ENCODE measurements around the gene EFEMP2. TPM values are rescaled to one million over a fixed set of nuclear protein-coding genes. Genes with fewer than 3 reads are reported as not detected.
"Not testable (repeated sequence)": the region's sequence is repeated elsewhere in the genome, so short reads cannot be mapped to it uniquely, and the experiment has no call there.

EFEMP2 gene
- total RNA-seq, 1 donor from 2014 or later = 310 TPM

GRCh38 chr11:65833297-65834030 lies 39.1 kb downstream of the EFEMP2 start, which contains the start of gene SNX32:
TSS of gene SNX32 (plus strand) at chr11:65833963. CDS start at chr11:65834066, 103 bp downstream.
- peak; percentile 98 for DNase-seq (ENCODE audit: low spot score)
- Mint-ChIP-seq H3K9me3 (ENCODE audit: low read depth) (no peaks in the 10 kb centered on the region), H3K27ac (ENCODE audit: unreplicated experiment) (peak within 1 kb of the TSS; percentile 50), H3K4me3 (ENCODE audit: unreplicated experiment) (no peak within 1 kb of the TSS), H3K36me3 (ENCODE audit: low read depth) (peaks cover 5% of the 10 kb centered on the region), H3K4me1 (ENCODE audit: low read depth) (peaks cover 9% of the 10 kb centered on the region), H3K27me3 (ENCODE audit: low read depth) (peaks cover 5% of the 10 kb centered on the region)
- TF ChIP-seq, protein P1, sequence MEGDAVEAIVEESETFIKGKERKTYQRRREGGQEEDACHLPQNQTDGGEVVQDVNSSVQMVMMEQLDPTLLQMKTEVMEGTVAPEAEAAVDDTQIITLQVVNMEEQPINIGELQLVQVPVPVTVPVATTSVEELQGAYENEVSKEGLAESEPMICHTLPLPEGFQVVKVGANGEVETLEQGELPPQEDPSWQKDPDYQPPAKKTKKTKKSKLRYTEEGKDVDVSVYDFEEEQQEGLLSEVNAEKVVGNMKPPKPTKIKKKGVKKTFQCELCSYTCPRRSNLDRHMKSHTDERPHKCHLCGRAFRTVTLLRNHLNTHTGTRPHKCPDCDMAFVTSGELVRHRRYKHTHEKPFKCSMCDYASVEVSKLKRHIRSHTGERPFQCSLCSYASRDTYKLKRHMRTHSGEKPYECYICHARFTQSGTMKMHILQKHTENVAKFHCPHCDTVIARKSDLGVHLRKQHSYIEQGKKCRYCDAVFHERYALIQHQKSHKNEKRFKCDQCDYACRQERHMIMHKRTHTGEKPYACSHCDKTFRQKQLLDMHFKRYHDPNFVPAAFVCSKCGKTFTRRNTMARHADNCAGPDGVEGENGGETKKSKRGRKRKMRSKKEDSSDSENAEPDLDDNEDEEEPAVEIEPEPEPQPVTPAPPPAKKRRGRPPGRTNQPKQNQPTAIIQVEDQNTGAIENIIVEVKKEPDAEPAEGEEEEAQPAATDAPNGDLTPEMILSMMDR (IDR thresholded peaks at IDR 0.05) = no peak

GRCh38 chr11:65832231-65832630 lies 40.4 kb downstream of the EFEMP2 start:
- not testable (repeated sequence) for H3K9me3 Mint-ChIP-seq (ENCODE audit: low read depth); H3K27me3 Mint-ChIP-seq (ENCODE audit: low read depth); H3K27ac Mint-ChIP-seq (ENCODE audit: unreplicated experiment); DNase-seq (ENCODE audit: low spot score); H3K4me3 Mint-ChIP-seq (ENCODE audit: unreplicated experiment); H3K36me3 Mint-ChIP-seq (ENCODE audit: low read depth); H3K4me1 Mint-ChIP-seq (ENCODE audit: low read depth)

DNA sequence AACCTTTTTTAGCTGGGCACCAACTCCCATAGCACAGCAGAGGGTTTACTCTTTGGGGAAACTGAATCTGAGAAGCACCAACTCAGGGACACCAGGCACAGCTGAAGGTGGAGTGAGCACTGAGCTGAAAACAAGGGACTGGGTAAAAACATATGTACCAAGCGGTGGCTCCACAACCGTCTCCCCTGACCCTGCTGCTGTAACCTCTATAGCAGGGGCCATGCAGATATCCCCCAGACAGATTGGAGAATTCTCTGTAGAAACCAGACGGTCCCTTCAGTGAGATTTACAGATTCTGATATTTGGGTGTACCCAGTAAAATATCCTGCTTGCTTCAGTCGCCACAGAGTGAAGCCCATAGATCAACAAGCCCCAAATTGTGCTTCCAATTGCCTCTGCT lies 43.1 kb downstream of the EFEMP2 start:
- Mint-ChIP-seq H3K9me3 (ENCODE audit: low read depth) (no peaks in the 10 kb centered on the region), H3K36me3 (ENCODE audit: low read depth) (peaks cover 5% of the 10 kb centered on the region), H3K27ac (ENCODE audit: unreplicated experiment) (no peak overlapping the region), H3K27me3 (ENCODE audit: low read depth) (peaks cover 5% of the 10 kb centered on the region), H3K4me3 (ENCODE audit: unreplicated experiment) (no peak overlapping the region), H3K4me1 (ENCODE audit: low read depth) (peaks cover 9% of the 10 kb centered on the region)
- DNase-seq (ENCODE audit: low spot score) = peak; percentile 24
- TF ChIP-seq, protein P1 (IDR thresholded peaks at IDR 0.05) = no peak

GRCh38 chr11:65826984-65827735 lies 45.4 kb downstream of the EFEMP2 start:
- Mint-ChIP-seq H3K9me3 (ENCODE audit: low read depth) (no peaks in the 10 kb centered on the region), H3K4me3 (ENCODE audit: unreplicated experiment) (no peak overlapping the region), H3K4me1 (ENCODE audit: low read depth) (peaks cover 3% of the 10 kb centered on the region), H3K36me3 (ENCODE audit: low read depth) (no peaks in the 10 kb centered on the region), H3K27me3 (ENCODE audit: low read depth) (no peaks in the 10 kb centered on the region), H3K27ac (ENCODE audit: unreplicated experiment) (no peak overlapping the region)
- DNase-seq (ENCODE audit: low spot score) = peak; percentile 13
- TF ChIP-seq, protein P1 (IDR thresholded peaks at IDR 0.05) = no peak

GRCh38 chr11:65822776-65823528 lies 49.6 kb downstream of the EFEMP2 start:
- H3K36me3 Mint-ChIP-seq (ENCODE audit: low read depth) = no peaks in the 10 kb centered on the region
- no peaks in the 10 kb centered on the region for H3K9me3 Mint-ChIP-seq (ENCODE audit: low read depth)
- no peaks in the 10 kb centered on the region for H3K4me1 Mint-ChIP-seq (ENCODE audit: low read depth)
- H3K4me3 Mint-ChIP-seq (ENCODE audit: unreplicated experiment) = no peak overlapping the region
- peak; percentile 32 for DNase-seq (ENCODE audit: low spot score)
- H3K27me3 Mint-ChIP-seq (ENCODE audit: low read depth) = no peaks in the 10 kb centered on the region
- TF ChIP-seq, protein P1 (IDR thresholded peaks at IDR 0.05) = no peak
- no peak overlapping the region for H3K27ac Mint-ChIP-seq (ENCODE audit: unreplicated experiment)
